Measurements from ENCODE around the gene KANSL1.

Gene KANSL1

GRCh38 chr17:46144246-46144645 lies 49.0 kb downstream of the KANSL1 start:
- no peak for TF ChIP-seq CTCF (IDR thresholded peaks at IDR 0.05; ENCODE audit: insufficient read depth, low read depth, low read length, missing control alignments)
- no peak overlapping the region for H3K4me3 ChIP-seq (ENCODE audit: low read length)
- DNase-seq (ENCODE audit: low read depth), result no peak

- DNase-seq (ENCODE audit: low read depth), result no peak
- H3K4me3 ChIP-seq (ENCODE audit: low read length), result no peak overlapping the region
- TF ChIP-seq CTCF (IDR thresholded peaks at IDR 0.05; ENCODE audit: insufficient read depth, low read depth, low read length, missing control alignments), result no peak
Observed at GRCh38 chr17:46143827-46144236, 49.4 kb downstream of the KANSL1 start.

- no peak overlapping the region for H3K4me3 ChIP-seq (ENCODE audit: low read length)
- no peak for DNase-seq (ENCODE audit: low read depth)
- no peak for TF ChIP-seq CTCF (IDR thresholded peaks at IDR 0.05; ENCODE audit: insufficient read depth, low read depth, low read length, missing control alignments)
Observed at GRCh38 chr17:46141645-46142044, 51.6 kb downstream of the KANSL1 start.

GRCh38 chr17:46140645-46141197 lies 52.5 kb downstream of the KANSL1 start:
- no peak overlapping the region for H3K4me3 ChIP-seq (ENCODE audit: low read length)
- no peak for TF ChIP-seq CTCF (IDR thresholded peaks at IDR 0.05; ENCODE audit: insufficient read depth, low read depth, low read length, missing control alignments)
- no peak for DNase-seq (ENCODE audit: low read depth)

GRCh38 chr17:46139432-46140210 lies 53.6 kb downstream of the KANSL1 start:
- no peak for TF ChIP-seq CTCF (IDR thresholded peaks at IDR 0.05; ENCODE audit: insufficient read depth, low read depth, low read length, missing control alignments)
- no peak overlapping the region for H3K4me3 ChIP-seq (ENCODE audit: low read length)
- DNase-seq (ENCODE audit: low read depth), result no peak

GRCh38 chr17:46138473-46138872 lies 54.8 kb downstream of the KANSL1 start:
- no peak for DNase-seq (ENCODE audit: low read depth)
- no peak for TF ChIP-seq CTCF (IDR thresholded peaks at IDR 0.05; ENCODE audit: insufficient read depth, low read depth, low read length, missing control alignments)
- H3K4me3 ChIP-seq (ENCODE audit: low read length), result no peak overlapping the region

- H3K4me3 ChIP-seq (ENCODE audit: low read length), result no peak overlapping the region
- DNase-seq (ENCODE audit: low read depth), result no peak
- no peak for TF ChIP-seq CTCF (IDR thresholded peaks at IDR 0.05; ENCODE audit: insufficient read depth, low read depth, low read length, missing control alignments)
Observed at GRCh38 chr17:46136820-46137219, 56.4 kb downstream of the KANSL1 start.
